ENCODE measurements around the gene KCTD4. TPM values are rescaled to one million over a fixed set of nuclear protein-coding genes. Genes with fewer than 3 reads are reported as not detected.
A peak's percentile ranks its signal among the peaks of the same experiment; 100 is the strongest.

The KCTD4 gene
- total RNA-seq, 1 experiment from 2014 or later, result not detected

GRCh38 chr13:45156565-45157361 lies 44.1 kb downstream of the KCTD4 start:
- BruUV-seq (replicated peaks), result no TSS peak
- no peaks in the 10 kb centered on the region for H3K9me3 ChIP-seq (ENCODE audit: low read length)
- no peaks in the 10 kb centered on the region for H3K9me2 ChIP-seq (replicated peaks; ENCODE audit: low read length)
- H3K4me3 ChIP-seq (ENCODE audit: low read length), result no peak overlapping the region
- peaks cover 4% of the 10 kb centered on the region for H3F3A ChIP-seq (ENCODE audit: low read length, unreplicated experiment)
- CTCF ChIA-PET, result no interaction called here
- H3K79me2 ChIP-seq (ENCODE audit: low read length), result peaks cover 27% of the 10 kb centered on the region
- peaks cover 13% of the 10 kb centered on the region for H3K4me1 ChIP-seq (ENCODE audit: insufficient read depth, low read length)
- TF ChIP-seq EZH2phosphoT487 (IDR thresholded peaks at IDR 0.05; ENCODE audit: borderline replicate concordance, low read length) (no peak), CTCF (conservative IDR thresholded peaks at IDR 0.05; ENCODE audit: low read depth, low read length) (no peak), EZH2 (IDR thresholded peaks at IDR 0.05; ENCODE audit: low read length, unreplicated experiment) (no peak)
- POLR2A ChIA-PET (ENCODE audit: unreplicated experiment), result no interaction called here
- H3K4me2 ChIP-seq (ENCODE audit: low read length), result no peak overlapping the region
- ATAC-seq, result no peak
- no peak overlapping the region for H3K9ac ChIP-seq (ENCODE audit: low read length)
- no peaks in the 10 kb centered on the region for H3K27me3 ChIP-seq (ENCODE audit: low read length)
- peaks cover 49% of the 10 kb centered on the region for H3K36me3 ChIP-seq (ENCODE audit: low read depth, low read length)
- no peaks in the 10 kb centered on the region for H4K20me1 ChIP-seq (ENCODE audit: low read length)
- no peak overlapping the region for H3K27ac ChIP-seq (ENCODE audit: low read length)
- no peak for DNase-seq
- no peak overlapping the region for H2AFZ ChIP-seq (ENCODE audit: low read length)
- intact Hi-C loops (cut with micrococcal nuclease), result no loop called here

GRCh38 chr13:45149964-45150363 lies 50.9 kb downstream of the KCTD4 start:
- H4K20me1 ChIP-seq (ENCODE audit: low read length), result 0 out of 2 replicates have a peak, but pooled peaks cover 9% of the 10 kb centered on the region
- H3K79me2 ChIP-seq (ENCODE audit: low read length), result peaks cover 62% of the 10 kb centered on the region
- no peak overlapping the region for H2AFZ ChIP-seq (ENCODE audit: low read length)
- no peak for DNase-seq
- no peaks in the 10 kb centered on the region for H3K27me3 ChIP-seq (ENCODE audit: low read length)
- peaks cover 3% of the 10 kb centered on the region for H3F3A ChIP-seq (ENCODE audit: low read length, unreplicated experiment)
- no peaks in the 10 kb centered on the region for H3K9me2 ChIP-seq (replicated peaks; ENCODE audit: low read length)
- no peak overlapping the region for H3K9ac ChIP-seq (ENCODE audit: low read length)
- POLR2A ChIA-PET (ENCODE audit: unreplicated experiment), result no interaction called here
- peaks cover 7% of the 10 kb centered on the region; the same call in 1 of the 2 replicates for H3K36me3 ChIP-seq (ENCODE audit: low read depth, low read length)
- ATAC-seq, result no peak
- no peaks in the 10 kb centered on the region for H3K9me3 ChIP-seq (ENCODE audit: low read length)
- no peak overlapping the region for H3K27ac ChIP-seq (ENCODE audit: low read length)
- CTCF ChIA-PET, result no interaction called here
- TF ChIP-seq CTCF (conservative IDR thresholded peaks at IDR 0.05; ENCODE audit: low read depth, low read length), result no peak
- no peak for TF ChIP-seq EZH2phosphoT487 (IDR thresholded peaks at IDR 0.05; ENCODE audit: borderline replicate concordance, low read length)
- no peak for TF ChIP-seq EZH2 (IDR thresholded peaks at IDR 0.05; ENCODE audit: low read length, unreplicated experiment)
- H3K4me2 ChIP-seq (ENCODE audit: low read length), result no peak overlapping the region
- BruUV-seq (replicated peaks), result no TSS peak
- intact Hi-C loops (cut with micrococcal nuclease), result no loop called here
- H3K4me1 ChIP-seq (ENCODE audit: insufficient read depth, low read length), result peaks cover 7% of the 10 kb centered on the region
- no peak overlapping the region for H3K4me3 ChIP-seq (ENCODE audit: low read length)

- Histone ChIP-seq H3K4me3 (ENCODE audit: low read length) (no peak overlapping the region), H4K20me1 (ENCODE audit: low read length) (0 out of 2 replicates have a peak, but pooled peaks cover 17% of the 10 kb centered on the region), H3K27me3 (ENCODE audit: low read length) (no peaks in the 10 kb centered on the region), H3K4me1 (ENCODE audit: insufficient read depth, low read length) (peaks cover 21% of the 10 kb centered on the region), H3K79me2 (ENCODE audit: low read length) (peaks cover 99% of the 10 kb centered on the region), H3K27ac (ENCODE audit: low read length) (peak overlapping the region; percentile 57), H3K9me2 (replicated peaks; ENCODE audit: low read length) (no peaks in the 10 kb centered on the region), H3K36me3 (ENCODE audit: low read depth, low read length) (peaks cover 15% of the 10 kb centered on the region), H3K4me2 (ENCODE audit: low read length) (peak overlapping the region; percentile 63), H2AFZ (ENCODE audit: low read length) (no peak overlapping the region), H3K9ac (ENCODE audit: low read length) (no peak overlapping the region), H3F3A (ENCODE audit: low read length, unreplicated experiment) (no peaks in the 10 kb centered on the region), H3K9me3 (ENCODE audit: low read length) (no peaks in the 10 kb centered on the region)
- no TSS peak for BruUV-seq (replicated peaks)
- intact Hi-C loops (cut with micrococcal nuclease), result loop anchor here (2.0 to 5.0 kb wide), 3 partner anchors 19 to 86 kb away; no protein-coding TSS in a partner anchor
- CTCF ChIA-PET, result interaction anchor here (0.6 kb wide), 1 partner anchor 95 kb away, joined by 3 read pairs; no protein-coding TSS in a partner anchor
- DNase-seq, result peak; percentile 15
- POLR2A ChIA-PET (ENCODE audit: unreplicated experiment), result no interaction called here
- TF ChIP-seq EZH2phosphoT487 (IDR thresholded peaks at IDR 0.05; ENCODE audit: borderline replicate concordance, low read length) (no peak), EZH2 (IDR thresholded peaks at IDR 0.05; ENCODE audit: low read length, unreplicated experiment) (no peak), CTCF (conservative IDR thresholded peaks at IDR 0.05; ENCODE audit: low read depth, low read length) (no peak)
- ATAC-seq, result no peak
Measured at GRCh38 chr13:45143346-45143751, 57.5 kb downstream of the KCTD4 start.
